WTC11 (cell line): ENCODE results near the gene SNX24. TPM values are rescaled to one million over a fixed set of nuclear protein-coding genes. Genes with fewer than 3 reads are reported as not detected.

ENCODE experiments used
- ARID4B ChIP-seq: sonication (generic); formaldehyde crosslinking; IDR thresholded peaks from 2 replicates; pipeline ENCODE4 v1.8.0; 2023; ENCODE audit warnings: missing genetic modification reagents, mild to moderate bottlenecking, borderline replicate concordance
- ATF6 ChIP-seq: sonication (generic); formaldehyde crosslinking; IDR thresholded peaks from 2 replicates; pipeline ENCODE4 v1.8.1; 2023; ENCODE audit warnings: mild to moderate bottlenecking, missing genetic modification reagents
- EMX1 ChIP-seq: fragments of 250-450 bp; sonication (Bioruptor Pico); IDR thresholded peaks from 2 replicates; pipeline ENCODE4 v1.8.0; 2021; ENCODE audit warnings: mild to moderate bottlenecking
- ETV6 ChIP-seq: sonication (generic); formaldehyde crosslinking; IDR thresholded peaks from 2 replicates; pipeline ENCODE4 v1.8.1; 2022; ENCODE audit warnings: mild to moderate bottlenecking, missing genetic modification reagents
- HMGA2 ChIP-seq: fragments of 250-450 bp; sonication (Bioruptor Pico); IDR thresholded peaks from 2 replicates; pipeline ENCODE4 v1.4.0; 2021; ENCODE audit warnings: mild to moderate bottlenecking, moderate library complexity
- HMGXB4 ChIP-seq: sonication (generic); formaldehyde crosslinking; IDR thresholded peaks from 2 replicates; pipeline ENCODE4 v1.8.1; 2023; ENCODE audit warnings: mild to moderate bottlenecking, moderate library complexity, missing genetic modification reagents
- JUN ChIP-seq: sonication (generic); formaldehyde crosslinking; IDR thresholded peaks from 2 replicates; pipeline ENCODE4 v1.8.0; 2023; ENCODE audit warnings: mild to moderate bottlenecking, missing genetic modification reagents
- KAT7 ChIP-seq: sonication (generic); formaldehyde crosslinking; IDR thresholded peaks from 2 replicates; pipeline ENCODE4 v1.8.1; 2023; ENCODE audit warnings: missing genetic modification reagents, mild to moderate bottlenecking, borderline replicate concordance
- NFE2L1 ChIP-seq: sonication (generic); formaldehyde crosslinking; IDR thresholded peaks from 2 replicates; pipeline ENCODE4 v1.8.1; 2023; ENCODE audit warnings: missing genetic modification reagents
- NR3C1 ChIP-seq: sonication (generic); formaldehyde crosslinking; conservative IDR thresholded peaks from 2 replicates; pipeline ENCODE4 v1.8.1; 2023; ENCODE audit warnings: low read depth, mild to moderate bottlenecking, missing genetic modification reagents
- PRRX2 ChIP-seq: fragments of 250-450 bp; sonication (Bioruptor Pico); IDR thresholded peaks from 2 replicates; pipeline ENCODE4 v1.8.0; 2021; ENCODE audit warnings: mild to moderate bottlenecking
- SP1 ChIP-seq: sonication (generic); formaldehyde crosslinking; conservative IDR thresholded peaks from 2 replicates; pipeline ENCODE4 v1.8.1; 2022; ENCODE audit warnings: missing genetic modification reagents
- TCF7 ChIP-seq: sonication (generic); formaldehyde crosslinking; IDR thresholded peaks from 2 replicates; pipeline ENCODE4 v1.8.0; 2022; ENCODE audit warnings: mild to moderate bottlenecking, low read depth, missing genetic modification reagents, moderate library complexity
- TEAD4 ChIP-seq: sonication (generic); formaldehyde crosslinking; IDR thresholded peaks from 2 replicates; pipeline ENCODE4 v1.8.0; 2022; ENCODE audit warnings: mild to moderate bottlenecking, missing genetic modification reagents
- TP53 ChIP-seq: sonication (generic); formaldehyde crosslinking; IDR thresholded peaks from 2 replicates; pipeline ENCODE4 v1.8.1; 2023; ENCODE audit warnings: mild to moderate bottlenecking, missing genetic modification reagents
- ZNF425 ChIP-seq: fragments of 250-450 bp; sonication (Bioruptor Pico); conservative IDR thresholded peaks from 2 replicates; pipeline ENCODE4 v1.9.0; 2021; ENCODE audit warnings: mild to moderate bottlenecking
- ZNF512 ChIP-seq: sonication (generic); formaldehyde crosslinking; IDR thresholded peaks from 2 replicates; pipeline ENCODE4 v1.8.1; 2022; ENCODE audit warnings: missing genetic modification reagents, borderline replicate concordance
- ZSCAN18 ChIP-seq: fragments of 250-450 bp; sonication (Bioruptor Pico); IDR thresholded peaks from 2 replicates; pipeline ENCODE4 v2.1.2; 2022; ENCODE audit warnings: mild to moderate bottlenecking, moderate library complexity
- total RNA-seq: library from RNA; stranded (reverse); gene quantifications from 3 replicates; pipeline ENCODE4 v1.2.3, GENCODE V29; 2021

The SNX24 gene
- total RNA-seq, 1 experiment from 2014 or later = 15.5 TPM

GRCh38 chr5:122845229-122846050 lies at the start of gene SNX24 (continued):
- TF ChIP-seq ZNF425 (CRISPR knock-in tag) (no peak), JUN (no peak), HMGXB4 (CRISPR knock-in tag) (peak; percentile 83), ZSCAN18 (CRISPR knock-in tag) (no peak), SP1 (CRISPR knock-in tag) (peak; percentile 65), KAT7 (CRISPR knock-in tag) (no peak), ZNF512 (CRISPR knock-in tag) (no peak), PRRX2 (CRISPR knock-in tag) (no peak), NFE2L1 (CRISPR knock-in tag) (no peak), TP53 (CRISPR knock-in tag) (no peak), ETV6 (peak; percentile 20; the same call in 1 of the 2 replicates), ATF6 (no peak), HMGA2 (CRISPR knock-in tag) (no peak), TCF7 (CRISPR knock-in tag) (no peak), NR3C1 (CRISPR knock-in tag) (no peak), EMX1 (CRISPR knock-in tag) (no peak), ARID4B (CRISPR knock-in tag) (0 out of 2 replicates have a peak, but pooled peaks have one; percentile 6), TEAD4 (CRISPR knock-in tag) (no peak)
